Stimulated activated naive CD8-positive, alpha-beta T cell treated with anti-CD3 and anti-CD28 coated beads, Interleukin-15, Interleukin-2, amounts not matched to agents 100 ng/mL and 50 ng/mL, for 24 hours (primary cell): ENCODE data around the gene SMIM34.
"Not testable (repeated sequence)": the region's sequence is repeated elsewhere in the genome, so short reads cannot be mapped to it uniquely, and the experiment has no call there.

Experiments used
- H3K27ac Mint-ChIP-seq: one replicate; pipeline ENCODE4 v1.8.0; 2021; ENCODE audit warnings: mild to moderate bottlenecking, mixed read lengths
- H3K27me3 Mint-ChIP-seq: one replicate; pipeline ENCODE4 v1.8.0; 2021; ENCODE audit warnings: mixed read lengths
- H3K36me3 Mint-ChIP-seq: one replicate; pipeline ENCODE4 v1.8.0; 2021; ENCODE audit warnings: low read depth, mixed read lengths
- H3K4me1 Mint-ChIP-seq: one replicate; pipeline ENCODE4 v1.8.0; 2021; ENCODE audit warnings: low read depth, mixed read lengths
- H3K4me3 Mint-ChIP-seq: one replicate; pipeline ENCODE4 v1.8.0; 2021; ENCODE audit warnings: mild to moderate bottlenecking, mixed read lengths
- H3K9me3 Mint-ChIP-seq: one replicate; pipeline ENCODE4 v1.8.0; 2021; ENCODE audit warnings: mixed read lengths

Gene SMIM34

DNA sequence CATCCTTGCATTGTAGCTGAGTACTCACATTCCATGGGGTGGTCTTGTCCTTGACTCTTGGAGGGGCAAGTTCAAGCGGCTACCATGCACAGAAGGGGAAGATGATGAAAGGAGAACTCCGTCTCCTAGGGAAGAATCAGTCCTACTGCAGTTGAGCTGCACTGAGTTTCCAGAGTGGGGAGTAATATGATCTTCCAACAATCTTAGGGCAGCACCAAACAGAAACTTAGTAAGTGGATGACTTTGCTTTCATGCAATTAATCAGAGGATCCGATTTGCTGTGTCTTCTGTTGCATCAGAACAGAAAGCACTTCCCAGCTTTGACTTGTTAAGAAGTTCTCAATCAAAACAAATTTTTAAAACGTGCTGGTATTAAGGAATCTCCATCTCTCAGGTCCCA is at the start of gene SMIM34:
Gene SMIM34, minus strand, starts transcription at position 147 of the 400 bp plus-strand sequence. Its CDS starts 112 bp downstream, at position 35.
- H3K27me3 Mint-ChIP-seq, H3K4me3 Mint-ChIP-seq, H3K36me3 Mint-ChIP-seq, H3K9me3 Mint-ChIP-seq, H3K4me1 Mint-ChIP-seq, H3K27ac Mint-ChIP-seq: not testable (repeated sequence)

GRCh38 chr21:34467333-34467732 is 43.6 kb upstream of the SMIM34 start:
- H3K4me3 Mint-ChIP-seq, H3K9me3 Mint-ChIP-seq, H3K27ac Mint-ChIP-seq, H3K27me3 Mint-ChIP-seq, H3K4me1 Mint-ChIP-seq, H3K36me3 Mint-ChIP-seq: not testable (repeated sequence)

GRCh38 chr21:34459426-34459825 is 35.7 kb upstream of the SMIM34 start:
- not testable (repeated sequence) for H3K36me3 Mint-ChIP-seq, H3K4me1 Mint-ChIP-seq, H3K27me3 Mint-ChIP-seq, H3K27ac Mint-ChIP-seq, H3K9me3 Mint-ChIP-seq, H3K4me3 Mint-ChIP-seq

DNA sequence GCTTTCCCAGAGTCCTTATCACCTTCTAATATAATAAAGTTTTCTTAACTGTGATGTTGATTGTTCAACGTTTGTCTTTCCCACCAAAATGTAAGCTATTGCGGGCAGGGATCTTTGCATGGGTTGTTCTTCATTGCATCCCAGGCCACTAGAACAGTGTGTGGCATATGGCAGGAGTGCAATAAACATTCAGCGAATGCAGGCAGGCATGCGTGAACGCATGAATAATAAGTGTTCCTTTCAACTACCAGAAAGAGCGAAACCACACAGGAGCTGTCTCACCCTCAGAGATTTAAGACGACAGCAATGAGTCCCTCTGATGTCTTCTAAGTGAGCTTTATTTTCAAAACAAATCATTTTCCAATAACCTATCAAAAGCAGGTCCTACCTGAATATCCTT is 34.5 kb upstream of the SMIM34 start:
- H3K4me3 Mint-ChIP-seq, H3K27me3 Mint-ChIP-seq, H3K27ac Mint-ChIP-seq, H3K4me1 Mint-ChIP-seq, H3K9me3 Mint-ChIP-seq, H3K36me3 Mint-ChIP-seq: not testable (repeated sequence)

GRCh38 chr21:34456180-34456579 is 32.4 kb upstream of the SMIM34 start:
- H3K27me3 Mint-ChIP-seq, H3K36me3 Mint-ChIP-seq, H3K27ac Mint-ChIP-seq, H3K9me3 Mint-ChIP-seq, H3K4me1 Mint-ChIP-seq, H3K4me3 Mint-ChIP-seq: not testable (repeated sequence)

DNA sequence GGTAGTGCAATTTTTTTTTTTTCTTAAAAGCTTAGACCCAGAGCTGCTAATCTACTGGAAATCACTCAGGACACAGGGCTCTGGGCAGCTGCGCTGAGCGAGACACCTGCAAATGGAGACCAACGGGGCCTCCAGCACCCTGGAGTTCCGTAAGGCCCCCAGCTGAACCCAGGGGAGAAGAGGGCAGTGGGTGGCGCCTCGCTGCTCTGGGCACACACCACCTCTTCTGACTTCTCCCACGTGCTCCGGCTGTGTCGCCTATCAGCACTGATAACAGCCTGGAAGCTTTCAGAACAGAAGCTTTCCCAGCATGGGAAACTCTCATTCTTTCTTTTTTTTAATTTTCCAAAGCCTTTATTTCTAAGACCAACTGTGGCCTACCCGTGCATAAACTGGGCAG is 31.9 kb upstream of the SMIM34 start:
- not testable (repeated sequence) for H3K9me3 Mint-ChIP-seq, H3K4me1 Mint-ChIP-seq, H3K27ac Mint-ChIP-seq, H3K4me3 Mint-ChIP-seq, H3K27me3 Mint-ChIP-seq, H3K36me3 Mint-ChIP-seq

- H3K4me3 Mint-ChIP-seq, H3K27me3 Mint-ChIP-seq, H3K27ac Mint-ChIP-seq, H3K4me1 Mint-ChIP-seq, H3K9me3 Mint-ChIP-seq, H3K36me3 Mint-ChIP-seq: not testable (repeated sequence)
Measured at GRCh38 chr21:34447018-34447417, 23.3 kb upstream of the SMIM34 start.

DNA sequence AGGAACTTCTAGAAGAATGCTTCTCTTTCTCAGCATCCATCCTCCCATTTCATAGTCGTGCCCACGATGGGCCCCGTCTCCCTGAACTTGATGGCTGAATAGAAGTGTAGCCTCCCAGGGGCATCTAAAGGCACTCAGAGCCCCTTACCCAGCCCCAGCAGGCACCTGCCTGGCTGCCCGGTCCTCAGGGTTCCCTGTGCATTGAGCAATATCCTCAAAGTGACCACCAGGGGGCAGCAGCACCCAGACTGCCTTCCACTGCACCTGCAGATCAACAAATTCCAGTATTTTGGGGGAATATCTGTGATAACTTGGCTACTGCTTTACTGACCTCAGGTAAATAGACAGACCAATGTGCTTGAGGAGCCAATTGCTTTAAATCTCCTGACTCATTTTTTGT is 19.7 kb upstream of the SMIM34 start:
- not testable (repeated sequence) for H3K27me3 Mint-ChIP-seq, H3K9me3 Mint-ChIP-seq, H3K4me3 Mint-ChIP-seq, H3K27ac Mint-ChIP-seq, H3K36me3 Mint-ChIP-seq, H3K4me1 Mint-ChIP-seq

GRCh38 chr21:34429710-34430109 is 6.0 kb upstream of the SMIM34 start:
- H3K27ac Mint-ChIP-seq, H3K9me3 Mint-ChIP-seq, H3K27me3 Mint-ChIP-seq, H3K36me3 Mint-ChIP-seq, H3K4me3 Mint-ChIP-seq, H3K4me1 Mint-ChIP-seq: not testable (repeated sequence)

- H3K9me3 Mint-ChIP-seq, H3K27me3 Mint-ChIP-seq, H3K36me3 Mint-ChIP-seq, H3K4me1 Mint-ChIP-seq, H3K27ac Mint-ChIP-seq, H3K4me3 Mint-ChIP-seq: not testable (repeated sequence)
Measured at GRCh38 chr21:34428441-34428840, 4.7 kb upstream of the SMIM34 start.

DNA sequence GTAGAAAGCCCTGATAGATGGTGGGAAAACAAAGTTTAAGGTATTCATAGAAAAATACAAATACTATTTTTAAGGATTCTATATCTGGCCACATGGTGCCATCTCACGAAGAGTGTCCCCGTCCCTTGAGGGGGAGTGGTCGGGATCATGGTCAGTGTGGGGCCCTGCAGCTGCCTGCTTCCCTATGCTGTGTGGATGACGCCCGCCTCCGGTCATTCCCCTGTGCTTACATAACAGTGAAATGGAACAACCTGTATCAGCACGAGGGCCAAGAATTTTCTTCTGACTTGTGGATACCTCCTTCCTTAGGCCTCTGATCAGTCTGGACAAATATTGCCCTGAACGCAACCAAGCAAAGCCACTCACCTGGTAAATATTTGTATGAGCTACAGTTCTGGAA is 3.6 kb upstream of the SMIM34 start:
- not testable (repeated sequence) for H3K4me3 Mint-ChIP-seq, H3K4me1 Mint-ChIP-seq, H3K36me3 Mint-ChIP-seq, H3K27me3 Mint-ChIP-seq, H3K9me3 Mint-ChIP-seq, H3K27ac Mint-ChIP-seq

GRCh38 chr21:34417448-34418077 is 6.2 kb downstream of the SMIM34 start:
- not testable (repeated sequence) for H3K27me3 Mint-ChIP-seq, H3K36me3 Mint-ChIP-seq, H3K4me3 Mint-ChIP-seq, H3K27ac Mint-ChIP-seq, H3K9me3 Mint-ChIP-seq, H3K4me1 Mint-ChIP-seq

DNA sequence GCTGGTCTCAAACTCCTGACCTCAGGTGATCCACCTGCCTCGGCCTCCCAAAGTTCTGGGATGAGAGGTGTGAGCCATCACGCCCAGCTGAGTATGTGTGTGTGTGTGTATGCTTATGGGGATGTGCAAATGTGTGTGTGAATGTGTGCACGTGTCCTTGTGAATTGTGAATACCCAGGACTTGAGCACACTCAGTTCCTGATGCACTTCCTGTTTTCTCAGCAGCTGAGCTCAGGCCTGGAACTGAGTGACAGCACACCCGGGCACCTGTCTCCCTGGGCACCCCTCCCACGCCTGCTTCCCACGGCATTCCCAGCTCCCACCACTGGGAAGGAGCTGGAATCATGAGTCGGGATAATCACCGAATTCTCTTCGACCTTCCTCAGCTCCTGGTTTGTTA is 16.5 kb downstream of the SMIM34 start:
- not testable (repeated sequence) for H3K36me3 Mint-ChIP-seq, H3K4me1 Mint-ChIP-seq, H3K4me3 Mint-ChIP-seq, H3K27me3 Mint-ChIP-seq, H3K9me3 Mint-ChIP-seq, H3K27ac Mint-ChIP-seq

DNA sequence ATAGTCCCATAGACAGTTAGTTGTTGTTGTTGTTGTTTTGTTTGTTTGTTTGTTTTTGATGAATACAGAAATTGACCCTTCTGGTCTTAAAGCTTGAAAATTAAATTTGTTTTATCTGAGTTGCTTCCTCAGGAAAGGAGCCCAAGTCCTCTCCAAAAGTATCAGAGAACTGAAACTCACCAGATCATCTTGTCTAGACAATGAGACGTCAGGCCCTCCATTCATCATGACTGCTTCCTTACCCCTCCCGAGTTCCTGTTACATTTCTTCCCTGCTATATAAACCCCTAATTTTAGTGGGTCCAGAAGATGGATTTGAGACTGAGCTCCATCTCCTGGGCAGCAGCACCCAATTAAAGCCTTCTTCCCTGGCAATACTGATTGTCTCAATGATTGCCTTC is 17.1 kb downstream of the SMIM34 start:
- not testable (repeated sequence) for H3K4me3 Mint-ChIP-seq, H3K27ac Mint-ChIP-seq, H3K4me1 Mint-ChIP-seq, H3K9me3 Mint-ChIP-seq, H3K36me3 Mint-ChIP-seq, H3K27me3 Mint-ChIP-seq

GRCh38 chr21:34406102-34406501 is 17.6 kb downstream of the SMIM34 start:
- H3K9me3 Mint-ChIP-seq, H3K27ac Mint-ChIP-seq, H3K4me3 Mint-ChIP-seq, H3K27me3 Mint-ChIP-seq, H3K4me1 Mint-ChIP-seq, H3K36me3 Mint-ChIP-seq: not testable (repeated sequence)

GRCh38 chr21:34405686-34406085 is 18.1 kb downstream of the SMIM34 start:
- H3K27me3 Mint-ChIP-seq, H3K4me3 Mint-ChIP-seq, H3K4me1 Mint-ChIP-seq, H3K9me3 Mint-ChIP-seq, H3K36me3 Mint-ChIP-seq, H3K27ac Mint-ChIP-seq: not testable (repeated sequence)

GRCh38 chr21:34404742-34405141 is 19.0 kb downstream of the SMIM34 start:
- not testable (repeated sequence) for H3K4me3 Mint-ChIP-seq, H3K36me3 Mint-ChIP-seq, H3K4me1 Mint-ChIP-seq, H3K27me3 Mint-ChIP-seq, H3K9me3 Mint-ChIP-seq, H3K27ac Mint-ChIP-seq
